T-helper 2 cell treated with Interferon-gamma antibody and Interleukin-4, amounts not matched to agents 100 ng/mL and 5 ng/mL, for 36 hours (primary cell): ENCODE data around the gene IL11. TPM values are rescaled to one million over a fixed set of nuclear protein-coding genes. Genes with fewer than 3 reads are reported as not detected.
"Not testable (repeated sequence)": the region's sequence is repeated elsewhere in the genome, so short reads cannot be mapped to it uniquely, and the experiment has no call there.

ENCODE experiments used
- intact Hi-C: fragments of 100-400 bp; cut with micrococcal nuclease; formaldehyde crosslinking; loops from one replicate; pipeline ENCODE4 v1.15.1; 2023
- total RNA-seq: library from RNA; stranded (reverse); gene quantifications from 2 replicates; pipeline ENCODE4 v1.2.3, GENCODE V29; 2022

Gene IL11
- total RNA-seq, 1 donor from 2014 or later = 0.55 TPM

GRCh38 chr19:55339105-55339888, 31.0 kb downstream of the IL11 start, which contains the start of gene KMT5C:
TSS of gene KMT5C (plus strand) at chr19:55339876. CDS start at chr19:55341937, 2,061 bp downstream.
- intact Hi-C loops = loop anchor here (1.0 kb wide), 6 partner anchors 15 to 80 kb away; partner anchors contain the start of genes COX6B2, HSPBP1, PPP6R1 and RPL28

GRCh38 chr19:55336101-55336500, 34.2 kb downstream of the IL11 start:
- intact Hi-C loops = no loop called here

GRCh38 chr19:55333870-55334269, 36.4 kb downstream of the IL11 start:
- intact Hi-C loops = no loop called here

GRCh38 chr19:55329791-55330190, 40.5 kb downstream of the IL11 start:
- intact Hi-C loops = not testable (repeated sequence)

GRCh38 chr19:55328774-55329318, 41.4 kb downstream of the IL11 start:
- intact Hi-C loops = not testable (repeated sequence)

GRCh38 chr19:55325172-55325571, 45.1 kb downstream of the IL11 start, which contains the start of gene TMEM150B:
TSS of gene TMEM150B (minus strand) at chr19:55325341. CDS start at chr19:55321036, 4,305 bp downstream.
- intact Hi-C loops = no loop called here

GRCh38 chr19:55324662-55325061, 45.6 kb downstream of the IL11 start:
- intact Hi-C loops = no loop called here

GRCh38 chr19:55322204-55322885, 47.9 kb downstream of the IL11 start:
- intact Hi-C loops = no loop called here

GRCh38 chr19:55321466-55322137, 48.7 kb downstream of the IL11 start:
- intact Hi-C loops = no loop called here

GRCh38 chr19:55320844-55321419, 49.3 kb downstream of the IL11 start:
- intact Hi-C loops = no loop called here

- intact Hi-C loops = no loop called here
Observed at GRCh38 chr19:55319785-55320184, 50.5 kb downstream of the IL11 start.

- intact Hi-C loops = no loop called here
Observed at GRCh38 chr19:55316646-55317045, 53.6 kb downstream of the IL11 start.

GRCh38 chr19:55315956-55316525, 54.2 kb downstream of the IL11 start:
- intact Hi-C loops = no loop called here

GRCh38 chr19:55314396-55314795, 55.9 kb downstream of the IL11 start:
- intact Hi-C loops = no loop called here

Other genes with a start within 250 kb of the IL11 start
- gene TNNT1, start 221.3 kb downstream of the IL11 start, total RNA-seq = 0.34 and 0.48 TPM in 2 replicates
- not detected in 2 replicates for gene TNNI3, start 212.7 kb downstream of the IL11 start, total RNA-seq
- gene DNAAF3, start 203.8 kb downstream of the IL11 start, total RNA-seq = 0.18 TPM in 1 of 2 replicates, not detected in the other
- not detected in 2 replicates for gene SYT5, start 190.2 kb downstream of the IL11 start, total RNA-seq
- gene PTPRH, start 161.0 kb downstream of the IL11 start, total RNA-seq = not detected in 2 replicates
- gene TMEM86B, start 141.7 kb downstream of the IL11 start, total RNA-seq = 9.4 and 9.6 TPM in 2 replicates
- 218 and 224 TPM in 2 replicates for gene PPP6R1, start 111.4 kb downstream of the IL11 start, total RNA-seq
- 35.6 and 35.7 TPM in 2 replicates for gene HSPBP1, start 90.4 kb downstream of the IL11 start, total RNA-seq
- 4.9 and 5.3 TPM in 2 replicates for gene BRSK1, start 86.5 kb downstream of the IL11 start, total RNA-seq
- 0.39 and 0.89 TPM in 2 replicates for gene TMEM150B, start 45.1 kb downstream of the IL11 start, total RNA-seq
- 17.5 and 18.9 TPM in 2 replicates for gene KMT5C, start 30.6 kb downstream of the IL11 start, total RNA-seq
- 0.45 and 0.64 TPM in 2 replicates for gene COX6B2, start 15.7 kb downstream of the IL11 start, total RNA-seq
- not detected in 2 replicates for gene GARIN5B, start 7.2 kb downstream of the IL11 start, total RNA-seq
- not detected in 2 replicates for gene TMEM190, start 6.4 kb upstream of the IL11 start, total RNA-seq
- 10.3 and 11.7 TPM in 2 replicates for gene TMEM238, start 13.8 kb upstream of the IL11 start, total RNA-seq
- 2,481 and 2,547 TPM in 2 replicates for gene RPL28, start 15.5 kb upstream of the IL11 start, total RNA-seq
- 213 and 217 TPM in 2 replicates for gene UBE2S, start 37.3 kb upstream of the IL11 start, total RNA-seq
- not detected in 2 replicates for gene SHISA7, start 72.8 kb upstream of the IL11 start, total RNA-seq
- 23.2 and 25.3 TPM in 2 replicates for gene ISOC2, start 91.2 kb upstream of the IL11 start, total RNA-seq
- gene C19orf85, start 94.3 kb upstream of the IL11 start, total RNA-seq = not detected in 2 replicates
- gene ZNF628, start 106.2 kb upstream of the IL11 start, total RNA-seq = 6.6 and 10.3 TPM in 2 replicates
- 9.3 and 12.3 TPM in 2 replicates for gene NAT14, start 114.7 kb upstream of the IL11 start, total RNA-seq
- 0.23 and 0.30 TPM in 2 replicates for gene SSC5D, start 118.0 kb upstream of the IL11 start, total RNA-seq
- not detected in 2 replicates for gene SBK2, start 166.7 kb upstream of the IL11 start, total RNA-seq
- gene SBK3, start 175.1 kb upstream of the IL11 start, total RNA-seq = not detected in 2 replicates
- gene ZNF579, start 210.4 kb upstream of the IL11 start, total RNA-seq = 6.5 and 6.7 TPM in 2 replicates
- gene FIZ1, start 229.1 kb upstream of the IL11 start, total RNA-seq = 14.4 and 14.7 TPM in 2 replicates
- gene ZNF524, start 229.8 kb upstream of the IL11 start, total RNA-seq = 21.0 and 21.2 TPM in 2 replicates
- gene ZNF865, start 235.2 kb upstream of the IL11 start, total RNA-seq = 12.3 and 13.2 TPM in 2 replicates